GM21390 (cell line): ENCODE data around the gene FMN1.

Experiments
- ATAC-seq: cut with Tn5 transposase; IDR thresholded peaks from one replicate; pipeline ENCODE4 v1.9.1; 2021; ENCODE audit not compliant: unreplicated experiment

FMN1 gene

DNA sequence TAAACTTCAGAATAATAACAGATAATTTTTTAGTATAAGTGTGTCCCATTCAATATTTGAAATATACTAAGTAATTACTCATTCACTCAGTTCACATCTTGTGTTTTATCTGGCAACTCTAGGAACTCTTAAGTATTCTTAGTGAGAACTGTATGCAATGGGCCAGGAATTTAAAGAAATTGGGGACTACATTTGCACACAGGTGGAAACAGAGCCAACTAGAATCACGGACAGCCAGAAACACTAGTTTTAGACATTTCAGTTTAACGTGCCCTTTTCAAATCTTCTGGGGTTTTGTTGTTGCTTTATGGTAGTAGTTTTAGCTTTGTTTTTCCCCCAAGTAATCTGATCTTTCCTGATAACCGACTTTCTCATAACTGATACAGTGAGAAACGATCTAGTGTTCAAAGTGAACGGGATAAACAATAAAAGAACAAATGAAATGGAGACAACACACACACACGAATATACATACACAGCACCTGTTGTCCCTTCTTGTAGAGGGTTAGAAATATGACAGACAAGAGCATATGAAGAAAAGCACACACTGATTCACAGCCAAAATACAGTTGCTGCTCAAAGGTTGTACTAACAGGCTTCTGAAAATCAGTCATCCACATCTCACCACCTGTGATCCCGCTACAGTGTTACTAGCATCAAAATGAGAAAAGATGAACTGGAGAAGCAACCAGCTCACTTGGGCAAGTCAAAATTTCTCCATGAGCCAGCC lies 167.0 kb downstream of the FMN1 start:
- no peak for ATAC-seq

DNA sequence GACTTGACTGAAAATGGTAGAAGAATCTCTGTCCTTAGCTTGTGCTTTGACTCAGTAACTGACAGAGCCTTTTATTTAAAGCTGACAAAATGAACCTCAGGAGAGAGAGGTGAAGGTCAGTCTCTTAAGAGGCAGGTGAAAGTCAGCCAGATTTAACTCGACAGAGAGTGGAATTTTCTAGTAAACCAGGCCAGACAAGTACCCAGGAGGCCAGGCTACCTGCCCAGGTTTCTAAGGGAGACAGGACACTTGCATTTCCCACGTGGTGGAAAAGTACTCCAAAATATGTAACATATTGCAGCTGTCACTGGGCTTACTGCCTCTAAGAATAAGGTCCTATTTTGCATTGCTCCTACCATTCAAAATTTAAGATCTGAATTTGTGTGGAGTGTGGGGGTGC lies 167.9 kb downstream of the FMN1 start:
- ATAC-seq = no peak

DNA sequence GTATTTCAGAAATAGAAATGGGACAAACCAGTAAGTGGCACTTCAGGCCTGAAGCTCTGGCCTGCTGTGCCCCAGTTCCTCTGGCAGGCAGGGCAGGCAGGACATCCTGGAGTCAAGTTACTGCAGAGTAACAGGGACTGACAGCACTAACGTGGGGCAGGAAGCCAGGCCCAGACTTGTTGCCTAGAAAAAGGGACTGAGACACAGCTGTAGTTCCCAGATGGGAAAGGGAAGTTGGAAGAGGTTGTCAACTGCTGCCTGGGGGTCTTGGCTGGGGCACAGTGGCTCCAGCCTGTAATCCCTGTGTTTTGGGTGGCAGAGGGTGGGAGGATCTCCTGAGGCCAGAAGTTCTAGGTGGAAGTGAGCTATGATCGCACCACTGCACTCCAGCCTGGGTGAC lies 171.9 kb downstream of the FMN1 start:
- no peak for ATAC-seq

DNA sequence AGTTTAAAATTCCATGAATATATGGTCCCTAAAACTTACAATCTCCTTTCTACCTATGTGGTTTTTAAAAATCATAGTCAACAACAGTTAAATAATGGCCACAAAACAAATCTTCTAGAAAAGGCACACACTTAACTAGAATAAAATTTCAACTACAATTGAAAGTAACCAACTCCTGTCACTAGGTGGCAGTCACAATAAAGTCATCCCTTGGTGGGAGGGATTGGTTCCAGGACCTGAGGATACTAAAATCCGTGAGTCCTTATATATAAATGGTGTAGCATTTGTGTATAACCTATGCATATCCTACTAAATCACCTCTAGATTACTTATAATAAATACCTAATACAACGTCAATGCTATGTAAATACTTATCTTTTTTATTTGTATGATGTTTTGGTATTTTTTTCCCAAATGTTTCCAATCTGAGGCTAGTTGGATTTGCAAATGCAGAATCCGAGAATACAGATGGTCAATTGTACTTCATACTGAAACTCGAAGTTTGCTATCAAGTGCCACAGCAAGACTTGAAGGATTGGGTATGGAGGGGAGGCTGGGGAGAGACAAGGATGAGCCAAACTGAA lies 172.6 kb downstream of the FMN1 start:
- no peak for ATAC-seq

DNA sequence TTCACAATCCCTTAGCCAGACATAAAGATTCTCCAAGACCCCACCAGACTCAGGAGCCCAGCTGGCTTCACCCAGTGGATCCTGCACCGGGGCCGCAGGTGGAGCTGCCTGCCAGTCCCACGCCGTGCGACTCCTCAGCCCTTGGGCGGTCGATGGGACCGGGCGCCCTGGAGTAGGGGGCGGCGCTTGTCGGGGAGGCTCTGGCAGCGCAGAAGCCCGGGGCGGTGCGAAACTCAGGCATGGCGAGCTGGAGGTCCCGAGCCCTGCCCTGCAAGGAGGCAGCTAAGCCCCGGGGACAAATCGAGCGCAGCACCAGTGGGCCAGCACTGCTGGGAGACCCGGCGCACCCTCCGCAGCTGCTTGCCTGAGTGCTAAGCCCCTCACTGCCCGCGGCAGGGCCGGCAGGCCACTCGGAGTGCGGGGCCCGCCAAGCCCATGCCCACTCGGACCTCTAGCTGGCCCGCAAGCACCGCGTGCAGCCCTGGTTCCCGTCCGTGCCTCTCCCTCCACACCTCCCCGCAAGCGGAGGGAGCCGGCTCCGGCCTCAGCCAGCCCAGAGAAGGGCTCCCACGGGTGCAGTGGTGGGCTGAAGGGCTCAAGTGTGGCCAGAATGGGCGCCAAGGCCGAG lies 175.0 kb downstream of the FMN1 start:
- no peak for ATAC-seq

DNA sequence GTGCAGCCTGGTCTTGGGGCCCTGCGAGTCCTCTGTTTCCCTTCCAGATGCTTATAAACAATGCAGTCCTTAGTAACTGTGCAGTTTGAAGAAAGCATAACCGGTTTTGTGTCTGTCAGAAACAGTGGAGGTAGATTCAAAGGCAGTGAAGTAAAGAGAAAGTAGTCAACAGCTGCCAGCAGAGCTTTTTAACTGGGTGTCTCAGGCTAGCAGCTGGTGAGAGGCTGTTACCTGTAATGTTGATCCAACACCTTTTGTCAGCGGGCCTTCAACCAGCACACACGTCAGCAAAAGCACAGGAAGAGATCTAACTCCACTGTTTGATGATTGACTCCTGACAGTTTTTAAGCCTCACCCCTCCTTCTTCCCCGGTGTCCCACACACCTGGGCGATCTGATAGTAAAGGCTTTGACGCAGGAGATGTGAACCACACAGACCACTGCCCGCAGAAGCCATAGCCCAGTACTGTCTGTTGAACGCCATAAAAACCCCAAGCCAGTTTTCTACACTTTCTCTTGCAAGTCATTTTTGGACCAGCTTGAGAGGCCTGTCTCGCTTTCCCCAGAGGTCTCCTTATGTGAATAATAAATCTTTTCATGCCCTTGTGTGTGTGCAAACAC lies 178.0 kb downstream of the FMN1 start:
- no peak for ATAC-seq

DNA sequence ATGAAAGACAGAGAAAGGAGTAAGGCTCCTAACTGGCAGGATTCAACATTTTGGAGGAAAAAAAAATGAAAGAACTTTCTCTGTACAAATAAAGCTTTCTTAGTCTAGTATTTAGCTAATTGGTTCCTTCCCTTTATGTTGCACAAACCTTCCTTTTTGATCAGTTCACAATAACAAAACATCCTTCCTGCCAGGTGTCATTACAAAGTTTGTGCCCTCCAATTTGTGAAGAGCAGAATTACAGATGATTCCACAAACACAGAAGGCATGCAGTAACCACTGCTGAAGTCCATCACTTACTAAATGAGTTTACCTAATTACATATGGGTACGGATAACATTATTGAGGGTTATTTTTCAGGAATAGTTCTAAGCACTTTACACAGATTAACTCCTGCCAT lies 179.9 kb downstream of the FMN1 start:
- ATAC-seq = no peak

DNA sequence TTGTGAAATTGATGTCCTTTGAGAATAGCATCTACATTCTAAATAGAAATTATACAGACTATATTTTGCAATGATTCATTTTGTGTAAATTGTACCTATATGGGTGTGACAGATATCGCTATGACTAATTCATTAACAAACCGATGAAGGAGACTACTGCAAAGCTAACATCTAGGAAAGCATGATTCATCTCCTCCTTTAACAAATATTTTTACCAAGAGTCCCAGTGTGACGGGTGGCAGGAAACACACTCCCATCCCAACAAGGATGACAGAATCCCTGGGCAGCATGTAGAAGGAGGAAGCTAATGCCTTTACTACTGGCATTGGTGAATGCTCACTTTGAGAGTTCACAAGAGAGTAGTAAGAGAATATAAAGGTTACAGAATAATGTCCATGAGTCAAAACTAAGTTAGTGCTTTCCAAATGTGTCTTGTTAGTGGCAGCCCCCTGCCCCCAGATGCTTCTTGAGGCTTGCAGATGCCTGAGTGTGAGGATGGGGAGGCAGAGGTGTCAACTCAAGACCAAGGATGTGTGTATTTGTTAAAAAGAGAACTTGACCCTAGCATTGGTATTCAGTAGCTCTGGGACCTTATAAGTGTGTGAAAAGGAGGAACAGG lies 180.6 kb downstream of the FMN1 start:
- no peak for ATAC-seq

DNA sequence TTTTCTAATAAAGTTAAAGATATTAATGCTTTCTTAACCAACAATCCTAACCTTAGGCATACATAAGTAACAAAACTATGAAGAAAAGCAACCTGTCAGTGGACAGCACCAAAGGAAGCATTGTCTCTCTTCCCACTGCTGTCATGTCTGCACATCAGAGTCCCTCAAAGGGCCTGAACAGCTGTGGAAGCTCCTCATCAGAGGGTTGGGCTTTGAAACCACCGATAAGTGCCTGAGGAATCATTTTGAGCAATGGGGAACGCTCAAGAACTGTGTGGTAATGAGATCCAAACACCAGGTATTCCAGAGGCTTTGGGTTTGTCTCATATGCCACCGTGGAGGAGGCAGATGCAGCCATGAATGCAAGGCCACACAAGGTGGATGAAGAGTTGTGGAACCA lies 182.5 kb downstream of the FMN1 start:
- ATAC-seq = no peak

DNA sequence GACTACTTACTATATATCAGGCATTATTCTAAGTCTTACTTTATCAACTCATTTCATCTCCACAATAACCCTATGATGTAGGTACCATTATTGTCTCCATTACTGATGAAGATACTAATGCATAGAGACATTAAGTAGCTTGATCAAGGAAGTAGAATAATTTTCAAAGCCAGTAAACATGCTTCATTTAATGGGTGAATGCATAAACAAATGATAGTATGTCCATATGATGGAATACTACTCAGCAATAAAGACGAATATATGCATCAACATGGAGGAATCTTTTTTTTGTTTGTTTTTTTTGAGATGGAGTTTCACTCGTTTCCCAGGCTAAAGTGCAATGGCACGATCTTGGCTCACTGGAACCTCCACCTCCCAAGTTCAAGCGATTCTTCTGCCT lies 184.9 kb downstream of the FMN1 start:
- ATAC-seq = no peak

DNA sequence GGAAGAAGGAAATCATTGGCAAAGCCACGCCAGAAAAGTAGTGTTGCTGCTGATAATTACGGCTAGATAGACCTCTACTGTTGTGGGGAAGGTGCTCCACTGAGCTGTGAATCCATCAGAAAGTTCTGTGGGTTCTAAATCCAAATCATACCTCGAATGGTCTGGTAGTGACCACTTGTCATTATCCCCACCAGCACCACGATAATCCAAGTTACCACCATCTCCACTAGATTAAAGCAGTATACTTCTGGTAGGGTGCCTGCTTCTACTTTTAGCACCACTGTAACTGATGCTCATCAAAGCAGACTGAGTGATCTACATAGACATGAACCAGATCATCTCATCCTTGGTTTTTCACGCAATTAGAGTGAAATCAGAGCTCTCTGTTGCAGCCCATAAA lies 185.5 kb downstream of the FMN1 start:
- no peak for ATAC-seq

DNA sequence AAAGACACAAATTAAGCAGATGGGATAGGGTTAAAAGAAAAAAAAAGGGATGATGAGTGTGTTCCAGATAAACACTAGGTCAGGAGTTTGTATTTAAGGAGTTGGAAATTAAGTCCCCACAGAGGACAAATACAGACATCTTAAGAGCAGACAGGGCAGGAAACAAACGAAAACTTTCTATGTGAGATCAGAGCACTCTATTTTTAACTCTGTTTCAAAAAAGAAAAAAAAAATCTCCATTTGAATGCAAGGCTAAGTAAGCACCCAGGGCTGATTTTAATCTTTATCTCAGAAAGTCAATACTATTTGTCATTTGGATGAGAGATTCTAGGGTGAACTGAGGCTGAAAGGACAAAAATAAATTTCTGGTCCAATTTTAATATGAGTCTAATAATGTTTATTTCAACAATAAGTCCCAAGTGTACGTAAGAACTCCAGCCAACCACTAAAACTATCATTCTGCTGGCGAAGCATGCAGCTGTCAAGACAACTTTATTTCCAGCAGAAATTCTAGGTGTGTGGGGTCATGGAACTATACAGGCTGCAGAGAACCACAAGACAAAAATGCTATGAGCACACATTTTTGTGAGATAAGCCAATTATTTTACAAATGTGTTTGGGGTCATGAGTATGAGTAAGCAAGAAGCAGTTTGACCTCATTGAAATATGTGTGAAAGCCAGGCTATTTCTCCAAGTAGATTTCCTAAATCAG lies 186.1 kb downstream of the FMN1 start:
- ATAC-seq = no peak

DNA sequence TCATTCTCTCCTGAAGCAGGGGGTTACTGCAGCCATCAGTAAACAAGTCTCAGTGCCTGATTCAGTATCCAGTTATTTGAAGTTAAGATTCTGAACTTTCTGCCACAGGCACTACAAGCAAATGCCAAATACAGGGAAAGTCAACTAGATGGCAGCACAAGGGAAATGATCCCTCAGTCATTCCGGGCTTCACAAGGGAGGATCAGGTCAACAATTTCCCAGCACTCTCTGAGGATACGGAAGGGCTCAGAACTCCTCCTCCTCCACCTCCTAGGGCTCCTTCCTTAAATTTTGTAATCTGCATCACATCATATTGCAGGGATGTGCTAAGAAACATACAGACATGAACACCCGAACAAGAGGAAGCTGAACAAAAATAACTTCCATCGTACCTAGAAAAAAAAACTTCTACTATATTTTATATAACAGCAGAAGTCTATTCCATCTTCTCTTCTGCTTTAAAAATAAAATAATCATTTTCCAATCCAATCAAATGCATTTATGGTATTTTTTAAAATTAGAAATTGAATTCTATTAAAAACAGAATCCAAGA lies 187.1 kb downstream of the FMN1 start:
- no peak for ATAC-seq

DNA sequence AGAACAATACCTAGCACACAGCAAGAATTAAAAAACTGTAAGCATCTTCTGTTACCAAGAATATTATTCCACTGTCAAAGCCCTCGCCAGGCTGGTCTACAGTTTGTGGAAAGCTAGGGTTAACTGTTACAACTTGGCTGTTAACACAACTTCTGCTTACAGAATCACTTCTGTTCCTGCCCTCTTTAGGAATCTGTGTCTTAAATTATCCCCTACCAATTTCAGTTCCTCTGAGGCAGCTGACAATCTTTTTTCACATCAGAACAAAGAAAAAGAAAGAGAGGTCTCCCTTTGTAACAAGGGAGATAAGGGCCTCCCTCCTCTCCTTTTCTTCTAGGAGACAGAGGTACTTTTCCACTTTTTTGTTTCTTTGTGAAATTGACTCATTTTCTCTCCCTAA lies 188.9 kb downstream of the FMN1 start:
- ATAC-seq = no peak

DNA sequence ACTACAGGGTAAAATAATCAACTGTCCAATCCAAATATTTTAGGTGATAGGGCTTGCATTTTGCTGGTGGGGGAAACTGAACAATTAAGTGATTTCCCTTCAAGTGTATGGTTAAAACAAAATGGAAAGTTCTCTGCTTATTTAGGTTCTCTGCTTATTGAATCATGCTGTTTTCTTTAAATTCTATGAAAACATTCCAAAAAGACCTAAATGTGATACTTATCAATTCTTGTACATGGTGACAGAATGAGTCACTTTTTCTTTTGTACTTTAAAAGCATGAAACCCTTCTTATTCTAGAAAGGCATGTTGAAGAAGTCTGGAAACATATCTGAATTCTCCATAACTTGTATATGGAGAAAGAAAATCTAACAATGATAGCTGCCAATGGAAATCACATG lies 192.6 kb downstream of the FMN1 start:
- ATAC-seq = no peak

DNA sequence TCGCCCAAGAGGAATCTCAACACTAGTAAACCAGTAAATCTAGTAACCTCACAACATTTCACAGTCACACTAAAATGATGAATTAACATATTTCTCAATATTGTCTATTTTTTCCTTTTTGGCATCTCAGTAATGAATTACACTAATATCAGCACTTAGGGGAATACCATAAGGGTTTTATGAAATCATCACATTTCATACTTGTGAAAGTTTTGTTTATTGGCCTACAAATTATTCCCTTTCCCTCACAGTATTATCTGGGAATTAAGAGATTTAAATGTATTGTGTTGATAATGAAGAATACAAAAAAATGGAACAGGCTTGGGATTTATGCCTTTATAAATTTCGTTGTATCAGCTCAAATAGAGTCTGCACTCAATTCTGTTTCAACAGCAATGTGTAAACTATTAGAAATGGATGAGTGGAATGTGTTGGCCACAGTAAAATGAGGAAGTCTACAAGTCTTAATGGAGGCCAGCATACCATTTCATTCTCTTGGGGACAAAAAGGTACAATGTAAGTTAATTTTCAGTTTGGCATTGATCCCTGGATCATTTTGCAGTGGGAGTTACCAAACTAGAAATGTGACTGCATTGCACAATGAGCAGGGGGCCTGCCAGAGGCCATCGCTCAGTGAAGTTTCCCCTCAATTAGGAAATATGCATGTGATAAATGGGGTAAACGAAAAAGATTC lies 195.4 kb downstream of the FMN1 start:
- no peak for ATAC-seq

DNA sequence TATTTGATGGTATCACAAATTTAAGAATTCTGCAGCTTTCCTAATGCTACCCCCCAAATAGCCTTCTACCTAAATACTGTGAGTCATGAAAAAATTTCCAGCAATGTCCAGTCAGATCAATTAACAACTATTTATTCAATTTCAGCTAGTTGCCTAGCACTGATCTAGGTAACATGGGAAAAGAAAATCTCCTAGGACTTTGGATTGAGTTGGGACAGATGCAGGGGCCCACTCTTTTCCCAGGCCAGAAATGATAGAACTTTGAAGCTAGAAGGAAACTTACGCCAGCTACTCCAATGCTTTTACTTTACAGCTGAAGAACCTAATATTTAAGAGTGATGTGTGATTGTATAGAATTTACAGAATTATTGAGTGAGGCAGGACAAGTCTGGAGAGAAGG lies 196.3 kb downstream of the FMN1 start:
- no peak for ATAC-seq

DNA sequence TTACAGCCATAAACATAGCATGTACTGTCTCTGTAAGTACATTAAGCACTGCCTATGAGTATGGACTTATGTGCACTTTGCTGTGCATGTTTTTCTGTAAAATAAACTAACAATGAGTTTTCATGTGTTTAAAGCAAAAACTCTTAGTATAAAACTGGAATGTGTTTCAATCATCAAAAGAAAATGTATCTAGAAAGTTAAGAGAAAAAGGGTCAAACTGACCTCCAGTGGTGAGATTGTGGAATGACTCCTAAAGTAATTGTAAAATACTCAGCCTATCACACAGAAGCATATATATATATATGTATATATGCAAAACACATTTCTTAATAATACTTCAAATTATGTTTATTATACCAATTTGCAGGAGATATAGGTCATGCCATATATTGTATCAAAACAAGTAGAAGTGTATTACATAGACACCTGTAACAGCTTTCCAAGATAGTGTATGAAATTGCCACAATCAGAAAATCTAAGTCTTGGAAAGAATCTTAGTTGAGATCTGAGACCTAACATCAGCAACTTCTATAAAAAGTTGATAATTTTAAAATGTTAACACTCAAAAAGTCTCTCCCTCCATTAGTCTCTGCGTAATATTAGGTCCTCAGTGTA lies 199.6 kb downstream of the FMN1 start:
- no peak for ATAC-seq

DNA sequence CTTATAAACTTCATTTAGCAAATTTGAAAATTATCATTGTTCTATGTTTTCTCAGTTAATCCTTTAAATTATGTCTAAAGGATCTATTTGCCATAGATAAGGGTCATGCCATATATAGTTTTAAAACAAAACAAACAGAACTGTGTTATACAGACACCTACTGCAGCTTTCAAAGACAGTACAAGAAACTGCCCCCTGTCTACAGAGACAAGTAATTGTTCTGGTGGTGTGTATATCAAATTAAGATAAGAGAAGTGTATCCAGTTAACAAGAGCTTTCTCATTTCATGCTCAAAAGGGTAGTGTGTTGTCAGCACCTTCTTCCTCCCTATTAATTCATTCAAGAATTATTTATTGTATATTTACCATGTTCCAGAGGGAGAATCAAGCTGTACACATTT lies 201.2 kb downstream of the FMN1 start:
- ATAC-seq = no peak

DNA sequence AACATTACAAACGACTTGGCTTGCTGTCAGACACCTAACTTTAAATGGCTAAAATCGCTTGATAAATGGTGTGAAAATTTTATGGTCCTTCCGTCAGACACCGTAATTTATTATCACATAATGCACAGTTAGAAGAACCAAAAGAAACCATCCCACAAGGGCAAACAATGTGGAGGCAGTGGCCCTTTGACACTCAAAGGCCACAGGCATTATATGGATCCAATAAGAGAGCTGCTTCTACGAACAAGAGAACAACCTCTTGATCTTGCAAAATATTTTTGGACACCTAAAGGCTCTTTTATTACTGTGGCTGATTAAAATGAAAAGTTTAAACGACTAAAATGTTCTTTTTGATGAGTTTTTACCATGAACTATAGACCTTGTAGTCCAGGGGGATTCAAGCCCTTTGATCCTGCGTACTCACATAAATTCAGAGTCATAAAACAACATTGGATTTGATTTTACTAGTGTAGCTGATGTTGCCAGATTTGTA lies 202.8 kb downstream of the FMN1 start:
- no peak for ATAC-seq
